Measurements from ENCODE around the gene HMX2. TPM values are rescaled to one million over a fixed set of nuclear protein-coding genes. Genes with fewer than 3 reads are reported as not detected.
A peak's percentile ranks its signal among the peaks of the same experiment; 100 is the strongest.

The HMX2 gene
- total and polyA plus RNA-seq, 8 donors = not detected

DNA sequence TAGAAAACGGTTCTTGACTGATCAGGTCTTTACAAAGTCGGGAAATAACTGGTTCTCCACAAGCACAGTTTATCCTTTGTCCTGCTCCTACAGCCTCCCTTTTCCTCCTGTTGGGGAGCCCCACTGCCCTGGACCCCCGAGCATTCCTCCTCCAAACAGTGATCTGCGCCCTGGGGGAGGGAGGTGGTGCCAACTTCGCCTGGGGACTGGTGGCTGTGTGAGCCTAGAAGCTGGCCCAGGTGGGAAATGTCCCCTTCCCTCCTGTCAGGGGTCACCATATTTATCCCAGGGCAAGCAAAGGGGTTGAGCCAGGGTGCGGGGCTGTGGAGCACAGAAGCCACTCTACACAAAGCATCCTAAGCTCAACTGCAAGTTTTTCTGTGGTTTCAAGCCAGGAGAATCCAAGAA, 6.9 kb upstream of the HMX2 start:
- Histone ChIP-seq H3K9me3 (no peaks in the 10 kb centered on the region), H3K27me3 (peaks cover 85 to 100% (median 100%) of the 10 kb centered on the region in 3 donors), H3K4me3 (no peak overlapping the region), H3K4me1 (peaks cover 32 to 61% (median 48%) of the 10 kb centered on the region in 4 donors), H3K27ac (no peak overlapping the region), H3K36me3 (no peaks in the 10 kb centered on the region)
- intact Hi-C loops (cut with DNase I; ENCODE audit: low total_unique reads) = no loop called here
- WGBS, 5 donors = 4 to 15% (median 7%) methylated on average over 6 of the region's 6 CpGs
- no peak for DNase-seq
- no peak for TF ChIP-seq POLR2AphosphoS5 (IDR thresholded peaks at IDR 0.05)
- TF ChIP-seq EP300 (IDR thresholded peaks at IDR 0.05) = no peak
- TF ChIP-seq POLR2A (IDR thresholded peaks at IDR 0.05) = no peak
- TF ChIP-seq, protein P1, sequence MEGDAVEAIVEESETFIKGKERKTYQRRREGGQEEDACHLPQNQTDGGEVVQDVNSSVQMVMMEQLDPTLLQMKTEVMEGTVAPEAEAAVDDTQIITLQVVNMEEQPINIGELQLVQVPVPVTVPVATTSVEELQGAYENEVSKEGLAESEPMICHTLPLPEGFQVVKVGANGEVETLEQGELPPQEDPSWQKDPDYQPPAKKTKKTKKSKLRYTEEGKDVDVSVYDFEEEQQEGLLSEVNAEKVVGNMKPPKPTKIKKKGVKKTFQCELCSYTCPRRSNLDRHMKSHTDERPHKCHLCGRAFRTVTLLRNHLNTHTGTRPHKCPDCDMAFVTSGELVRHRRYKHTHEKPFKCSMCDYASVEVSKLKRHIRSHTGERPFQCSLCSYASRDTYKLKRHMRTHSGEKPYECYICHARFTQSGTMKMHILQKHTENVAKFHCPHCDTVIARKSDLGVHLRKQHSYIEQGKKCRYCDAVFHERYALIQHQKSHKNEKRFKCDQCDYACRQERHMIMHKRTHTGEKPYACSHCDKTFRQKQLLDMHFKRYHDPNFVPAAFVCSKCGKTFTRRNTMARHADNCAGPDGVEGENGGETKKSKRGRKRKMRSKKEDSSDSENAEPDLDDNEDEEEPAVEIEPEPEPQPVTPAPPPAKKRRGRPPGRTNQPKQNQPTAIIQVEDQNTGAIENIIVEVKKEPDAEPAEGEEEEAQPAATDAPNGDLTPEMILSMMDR (IDR thresholded peaks at IDR 0.05) = no peak

DNA sequence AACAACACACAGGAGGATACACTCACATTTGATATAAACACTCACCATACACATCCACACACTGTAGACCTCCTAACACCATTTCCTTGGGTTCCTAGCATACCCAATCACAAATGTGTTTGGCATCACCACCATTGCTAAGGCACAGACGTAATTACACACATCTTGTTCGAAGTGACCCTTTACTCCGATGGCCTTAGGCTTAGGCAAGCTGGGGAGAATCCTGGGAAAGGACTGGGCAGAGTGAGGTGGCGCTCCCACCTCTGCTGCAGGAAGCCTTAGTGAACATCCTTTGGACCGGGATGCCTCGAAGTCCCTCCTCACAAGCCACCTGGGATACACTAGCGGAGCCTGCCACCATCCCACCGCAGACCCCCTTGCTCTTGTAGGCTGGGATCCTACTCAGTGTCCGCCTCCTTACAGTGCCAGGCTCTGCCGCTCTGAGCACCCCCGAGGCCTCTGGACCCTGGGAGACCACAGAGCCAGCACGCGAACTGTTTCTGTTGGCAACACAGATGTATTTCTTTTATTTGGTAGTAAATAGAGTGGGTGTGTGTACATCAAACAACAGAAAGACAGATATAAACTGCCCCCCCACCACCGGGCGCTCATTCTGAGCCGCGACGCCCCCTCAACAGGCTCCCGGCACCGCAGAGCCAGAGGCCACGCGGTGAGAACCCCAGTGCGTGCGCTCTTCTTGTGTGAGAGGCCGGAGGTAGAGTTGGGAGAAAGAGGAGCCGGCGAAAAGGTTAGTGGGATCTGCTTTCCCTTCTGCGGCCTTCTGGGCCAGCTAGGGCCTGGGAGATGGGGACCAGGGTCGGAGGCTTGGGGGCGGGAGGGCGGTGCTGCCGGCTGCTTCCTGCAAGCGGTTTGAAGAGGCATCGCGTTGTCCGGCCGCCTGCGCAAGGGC, 5.9 kb upstream of the HMX2 start:
- Histone ChIP-seq H3K4me1 (peaks cover 21 to 61% (median 44%) of the 10 kb centered on the region in 4 donors), H3K27ac (no peak overlapping the region), H3K27me3 (peaks cover 85 to 100% (median 100%) of the 10 kb centered on the region in 3 donors), H3K9me3 (no peaks in the 10 kb centered on the region), H3K4me3 (peak overlapping the region in 1 of 4 donors; percentile 8), H3K36me3 (no peaks in the 10 kb centered on the region)
- TF ChIP-seq POLR2A (IDR thresholded peaks at IDR 0.05) = no peak
- TF ChIP-seq EP300 (IDR thresholded peaks at IDR 0.05) = no peak
- TF ChIP-seq POLR2AphosphoS5 (IDR thresholded peaks at IDR 0.05) = no peak
- TF ChIP-seq, protein P1 (IDR thresholded peaks at IDR 0.05) = no peak
- 5 to 10% (median 8%) methylated on average over 28 to 38 of the region's 38 CpGs for WGBS, 5 donors
- intact Hi-C loops (cut with DNase I; ENCODE audit: low total_unique reads) = no loop called here
- no peak for DNase-seq

DNA sequence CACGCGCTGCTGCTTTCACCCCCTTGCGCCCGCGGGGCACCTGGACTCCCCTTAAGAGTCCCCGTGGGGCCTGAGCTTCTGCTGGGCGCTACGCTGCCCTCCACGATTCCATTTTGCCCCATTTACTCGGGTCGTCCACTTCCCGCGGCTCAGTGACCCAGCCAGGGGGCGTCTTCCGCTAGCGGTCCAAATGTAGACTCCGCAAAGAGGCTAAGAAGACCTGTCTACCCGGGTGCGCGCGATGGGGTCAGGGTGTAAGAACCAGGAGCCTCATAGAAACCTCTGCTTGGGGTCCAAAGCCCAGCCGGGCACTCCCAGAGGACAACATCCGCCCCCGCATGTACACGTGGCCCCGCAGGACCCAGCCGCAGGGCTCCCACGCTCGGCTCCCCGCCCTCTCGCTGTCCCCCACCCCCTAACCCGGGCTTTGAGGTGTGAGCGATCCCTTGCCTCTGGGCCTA, 5.2 kb upstream of the HMX2 start:
- peaks cover 84 to 100% (median 100%) of the 10 kb centered on the region in 3 donors for H3K27me3 ChIP-seq
- 2 to 8% (median 5%) methylated on average over 21 to 33 of the region's 33 CpGs for WGBS, 5 donors
- TF ChIP-seq EP300 (IDR thresholded peaks at IDR 0.05) (no peak), POLR2A (IDR thresholded peaks at IDR 0.05) (no peak), POLR2AphosphoS5 (IDR thresholded peaks at IDR 0.05) (no peak)
- TF ChIP-seq, protein P1 (IDR thresholded peaks at IDR 0.05) = no peak
- no peaks in the 10 kb centered on the region for H3K9me3 ChIP-seq
- intact Hi-C loops (cut with DNase I; ENCODE audit: low total_unique reads) = no loop called here
- H3K27ac ChIP-seq = no peak overlapping the region
- peak overlapping the region in 1 of 4 donors; percentile 8 for H3K4me3 ChIP-seq
- H3K4me1 ChIP-seq = peaks cover 14 to 61% (median 40%) of the 10 kb centered on the region in 4 donors
- DNase-seq = no peak
- no peaks in the 10 kb centered on the region for H3K36me3 ChIP-seq

DNA sequence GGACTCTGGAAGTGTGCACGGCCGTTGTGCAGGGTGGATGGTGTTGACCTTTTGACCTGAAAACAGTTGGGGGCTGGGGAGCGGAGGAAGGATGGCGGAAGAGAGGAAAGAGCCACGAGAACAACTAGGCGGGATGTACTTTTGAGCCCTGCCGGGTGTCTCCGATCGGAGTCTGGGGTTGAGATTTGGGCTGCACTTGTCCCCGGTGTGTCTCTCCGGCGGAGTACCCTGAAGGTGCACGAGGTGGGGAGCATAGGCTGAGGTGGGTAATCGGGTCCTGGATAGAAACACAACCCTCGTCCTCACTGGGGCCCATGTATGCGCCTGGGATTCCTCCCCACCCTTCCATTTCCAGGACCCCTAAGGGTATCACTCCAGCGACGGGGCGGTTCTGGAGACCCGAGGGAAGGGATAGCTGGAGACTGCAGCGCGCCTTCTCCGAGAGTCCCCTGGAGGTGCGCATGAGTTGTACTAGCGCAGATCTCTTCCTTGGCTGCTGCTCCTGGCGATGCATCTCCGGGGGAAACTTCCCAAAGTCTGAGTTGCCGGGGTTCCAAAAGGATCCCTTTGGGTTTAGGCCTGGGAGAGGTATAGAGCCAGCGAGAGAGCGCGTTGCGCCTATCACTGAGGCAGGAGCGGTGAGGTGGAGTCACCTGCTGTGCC, 4.6 kb upstream of the HMX2 start:
- 5 to 10% (median 8%) methylated on average over 31 to 33 of the region's 33 CpGs for WGBS, 5 donors
- Histone ChIP-seq H3K4me1 (peaks cover 13 to 64% (median 44%) of the 10 kb centered on the region in 4 donors), H3K9me3 (no peaks in the 10 kb centered on the region), H3K36me3 (no peaks in the 10 kb centered on the region), H3K27me3 (peaks cover 88 to 100% (median 100%) of the 10 kb centered on the region in 3 donors), H3K27ac (no peak overlapping the region), H3K4me3 (no peak overlapping the region)
- intact Hi-C loops (cut with DNase I; ENCODE audit: low total_unique reads) = no loop called here
- no peak for DNase-seq
- no peak for TF ChIP-seq EP300 (IDR thresholded peaks at IDR 0.05)
- TF ChIP-seq POLR2A (IDR thresholded peaks at IDR 0.05) = no peak
- TF ChIP-seq POLR2AphosphoS5 (IDR thresholded peaks at IDR 0.05) = no peak
- TF ChIP-seq, protein P1 (IDR thresholded peaks at IDR 0.05) = no peak

All from stomach (tissue), 9 donors.